CD14-positive monocyte (primary cell): ENCODE data around the gene TEX44. TPM values are rescaled to one million over a fixed set of nuclear protein-coding genes. Genes with fewer than 3 reads are reported as not detected.
A peak's percentile ranks its signal among the peaks of the same experiment; 100 is the strongest.

ENCODE experiments used
- DNase-seq, 3 donors: peaks; one replicate each; pipeline ENCODE4 v3.0.0-alpha.2; 2011 to 2022
- H2AFZ ChIP-seq: 2 replicates; pipeline ENCODE4 v1.6.0; 2012; ENCODE audit warnings: mild to moderate bottlenecking, low read depth, low read length, inconsistent platforms; ENCODE audit not compliant: insufficient read depth, poor library complexity, severe bottlenecking
- H3K27ac ChIP-seq, 2 donors: 1 replicate in 1 of 2; 2 replicates in 1 of 2; pipeline ENCODE4 v1.5.1; 2012 to 2013; ENCODE audit warnings: low read length in 2 of 2, control low read depth in 1 of 2, inconsistent platforms in 1 of 2, low read depth in 1 of 2, mild to moderate bottlenecking in 1 of 2
- H3K27me3 ChIP-seq, 2 donors: one replicate each; pipeline versions ENCODE4 v1.6.0 to v1.6.1; 2011 to 2013; ENCODE audit warnings: low read length in 2 of 2; ENCODE audit not compliant: control insufficient read depth in 2 of 2, insufficient read depth in 2 of 2
- H3K36me3 ChIP-seq, 2 donors: replicated peaks in 1 of 2; 1 replicate in 1 of 2; 2 replicates in 1 of 2; pipeline versions ENCODE4 v1.5.1 to v1.6.1; 2012 to 2013; ENCODE audit warnings: low read length in 2 of 2, control low read depth in 1 of 2, inconsistent platforms in 1 of 2, mild to moderate bottlenecking in 1 of 2; ENCODE audit not compliant: insufficient read depth in 2 of 2, control insufficient read depth in 1 of 2
- H3K4me1 ChIP-seq, 2 donors: 1 replicate in 1 of 2; 2 replicates in 1 of 2; pipeline versions ENCODE4 v1.5.1 to v1.6.1; 2012 to 2013; ENCODE audit warnings: low read length in 2 of 2, control low read depth in 1 of 2, inconsistent platforms in 1 of 2, mild to moderate bottlenecking in 1 of 2, moderate library complexity in 1 of 2; ENCODE audit not compliant: insufficient read depth in 2 of 2, control insufficient read depth in 1 of 2
- H3K4me2 ChIP-seq: replicated peaks from 2 replicates; pipeline ENCODE3; 2012; ENCODE audit warnings: low read length, moderate library complexity, mild to moderate bottlenecking; ENCODE audit not compliant: poor library complexity, severe bottlenecking; ENCODE audit errors: extremely low read depth
- H3K4me3 ChIP-seq, 3 experiments: fragments of 200-600 bp in 1 of 3; sonication (generic) in 1 of 3; replicated peaks in 1 of 3; 1 replicate in 2 of 3; 2 replicates in 1 of 3; pipeline ENCODE4 v1.5.1; 2011 to 2013; ENCODE audit warnings: low read length in 3 of 3, mild to moderate bottlenecking in 3 of 3, control low read depth in 2 of 3, low read depth in 2 of 3, inconsistent platforms in 1 of 3, moderate library complexity in 1 of 3
- H3K79me2 ChIP-seq: 2 replicates; pipeline ENCODE4 v1.6.0; 2012; ENCODE audit warnings: mild to moderate bottlenecking, control low read depth, inconsistent platforms, low read length, moderate library complexity; ENCODE audit not compliant: insufficient read depth
- H3K9ac ChIP-seq: 2 replicates; pipeline ENCODE4 v1.6.0; 2017; ENCODE audit warnings: low read length, mild to moderate bottlenecking; ENCODE audit not compliant: insufficient read depth, poor library complexity, severe bottlenecking
- H3K9me3 ChIP-seq, 2 donors: replicated peaks in 1 of 2; 1 replicate in 1 of 2; 2 replicates in 1 of 2; pipeline versions ENCODE4 v1.5.1 to v1.6.1; 2012 to 2013; ENCODE audit warnings: low read length in 2 of 2, control low read depth in 1 of 2; ENCODE audit not compliant: control insufficient read depth in 1 of 2, insufficient read depth in 1 of 2
- H4K20me1 ChIP-seq: 2 replicates; pipeline ENCODE4 v1.6.0; 2012; ENCODE audit warnings: mild to moderate bottlenecking, low read length, control low read depth, moderate library complexity; ENCODE audit not compliant: insufficient read depth
- H3K27ac Mint-ChIP-seq, 7 donors: one replicate each; pipeline ENCODE4 v1.8.0; 2020; ENCODE audit warnings: mild to moderate bottlenecking in 7 of 7, mixed read lengths in 7 of 7, moderate library complexity in 6 of 7, inconsistent platforms in 2 of 7
- H3K27me3 Mint-ChIP-seq, 3 donors: one replicate each; pipeline ENCODE4 v1.8.0; 2021 to 2022; ENCODE audit warnings: low read depth in 3 of 3, mild to moderate bottlenecking in 3 of 3, mixed read lengths in 3 of 3, moderate library complexity in 3 of 3, inconsistent platforms in 1 of 3
- H3K36me3 Mint-ChIP-seq, 2 donors: one replicate each; pipeline ENCODE4 v1.8.0; 2020; ENCODE audit warnings: mixed read lengths in 2 of 2, inconsistent platforms in 1 of 2, mild to moderate bottlenecking in 1 of 2
- H3K4me1 Mint-ChIP-seq: one replicate; pipeline ENCODE4 v1.8.0; 2020; ENCODE audit warnings: mild to moderate bottlenecking, mixed read lengths
- H3K4me3 Mint-ChIP-seq, 2 donors: one replicate each; pipeline ENCODE4 v1.8.0; 2020; ENCODE audit warnings: mild to moderate bottlenecking in 2 of 2, mixed read lengths in 2 of 2, moderate library complexity in 1 of 2
- H3K9me3 Mint-ChIP-seq, 7 donors: one replicate each; pipeline ENCODE4 v1.8.0; 2020 to 2022; ENCODE audit warnings: mixed read lengths in 7 of 7, mild to moderate bottlenecking in 6 of 7, moderate library complexity in 6 of 7, inconsistent platforms in 2 of 7
- CTCF ChIP-seq: fragments of 200-600 bp; IDR thresholded peaks from one replicate; pipeline ENCODE4 v1.8.0; 2022; ENCODE audit warnings: antibody characterized with exemption, mild to moderate bottlenecking
- WGBS: methylation state at CpG from one replicate; pipeline ENCODE4 v1.1.5; 2013; ENCODE audit warnings: missing lambda C conversion rate; ENCODE audit not compliant: insufficient coverage; 5-methylcytosine and 5-hydroxymethylcytosine counted together
- intact Hi-C, 2 donors: fragments of 100-400 bp; cut with micrococcal nuclease; formaldehyde crosslinking; loops; one replicate each; pipeline versions ENCODE4 v1.15.0 to v1.15.1; 2023
- polyA plus RNA-seq, 3 donors: library from polyadenylated mRNA; depleted of rRNA in 1 of 3; unstranded in 2 of 3; stranded (reverse) in 1 of 3; fragments of 300-500 nt in 2 of 3; fragments of >200 nt in 1 of 3; fragmentation: Illumina TruSeq in 2 of 3; gene quantifications; 1 replicate in 2 of 3; 2 replicates in 1 of 3; pipeline ENCODE4 v1.2.3, GENCODE V29; 2012 to 2021

The TEX44 gene
- polyA plus RNA-seq, 3 donors, result not detected

GRCh38 chr2:231601356-231602229 is 8.9 kb downstream of the TEX44 start:
- intact Hi-C loops, result loop anchor here (5.0 kb wide), 2 partner anchors 39 to 79 kb away; no protein-coding TSS in a partner anchor
- Histone ChIP-seq H3K27ac (no peak overlapping the region), H3K36me3 (no peaks in the 10 kb centered on the region), H3K79me2 (no peaks in the 10 kb centered on the region), H3K4me1 (peaks cover 26 to 42% of the 10 kb centered on the region in 2 donors), H4K20me1 (no peaks in the 10 kb centered on the region), H3K4me3 (no peak overlapping the region), H3K27me3 (no peaks in the 10 kb centered on the region), H2AFZ (no peak overlapping the region), H3K9me3 (no peaks in the 10 kb centered on the region), H3K9ac (no peak overlapping the region), H3K4me2 (no peak overlapping the region)
- Mint-ChIP-seq H3K9me3 (peaks cover 0 to 3% (median 0%) of the 10 kb centered on the region in 7 donors), H3K27me3 (peaks cover 2 to 19% (median 10%) of the 10 kb centered on the region in 3 donors), H3K4me3 (no peak overlapping the region), H3K36me3 (peaks cover 0 to 10% of the 10 kb centered on the region in 2 donors), H3K4me1 (peaks cover 27% of the 10 kb centered on the region), H3K27ac (peak overlapping the region in 4 of 7 donors; percentile 3 to 76 (median 67))
- TF ChIP-seq CTCF, result peak; percentile 94
- whole genome bisulfite sequencing, result 20% methylated on average over 5 of the region's 12 CpGs
- peak; percentile 75 to 85 (median 80) for DNase-seq

GRCh38 chr2:231602859-231603467 is 10.3 kb downstream of the TEX44 start:
- Histone ChIP-seq H3K9ac (peak overlapping the region; percentile 97), H3K27me3 (no peaks in the 10 kb centered on the region), H3K4me2 (no peak overlapping the region), H4K20me1 (no peaks in the 10 kb centered on the region), H3K79me2 (no peaks in the 10 kb centered on the region), H2AFZ (no peak overlapping the region), H3K27ac (no peak overlapping the region), H3K9me3 (no peaks in the 10 kb centered on the region), H3K4me1 (peaks cover 13 to 29% of the 10 kb centered on the region in 2 donors), H3K4me3 (no peak overlapping the region), H3K36me3 (no peaks in the 10 kb centered on the region)
- 76% methylated on average over 2 of the region's 6 CpGs for WGBS
- no peak for TF ChIP-seq CTCF
- Mint-ChIP-seq H3K27me3 (peaks cover 2 to 20% (median 10%) of the 10 kb centered on the region in 3 donors), H3K4me3 (peak overlapping the region in 1 of 2 donors; percentile 55), H3K27ac (peak overlapping the region in 6 of 7 donors; percentile 46 to 92 (median 88)), H3K9me3 (no peaks in the 10 kb centered on the region), H3K36me3 (peaks cover 0 to 10% of the 10 kb centered on the region in 2 donors), H3K4me1 (peaks cover 23% of the 10 kb centered on the region)
- peak in 2 of 3 donors; percentile 24 to 47 for DNase-seq
- intact Hi-C loops, result loop anchor here (5.0 kb wide), 2 partner anchors 41 to 81 kb away; no protein-coding TSS in a partner anchor
